HepG2 (cell line): ENCODE results near the gene HMGN4. TPM values are rescaled to one million over a fixed set of nuclear protein-coding genes. Genes with fewer than 3 reads are reported as not detected.

ENCODE experiments used
- IKZF5 ChIP-seq: IDR thresholded peaks from 2 replicates; pipeline ENCODE4 v1.6.1; 2018; ENCODE audit warnings: missing genetic modification reagents, mild to moderate bottlenecking, missing compliant biosample characterization
- KDM3A ChIP-seq: IDR thresholded peaks from 2 replicates; pipeline ENCODE4 v1.6.1; 2018; ENCODE audit warnings: low read depth, missing compliant biosample characterization
- MAFF ChIP-seq: IDR thresholded peaks from 2 replicates; pipeline ENCODE4 v1.6.1; 2011; ENCODE audit warnings: low read depth, low read length, improper control_type of control experiment
- REXO4 ChIP-seq: sonication (generic); formaldehyde crosslinking; IDR thresholded peaks from 2 replicates; pipeline ENCODE4 v1.8.0; 2022; ENCODE audit warnings: missing genetic modification reagents, mild to moderate bottlenecking, borderline replicate concordance
- RFX1 ChIP-seq: fragments of 450-650 bp; IDR thresholded peaks from 2 replicates; pipeline ENCODE4 v1.6.1; 2017
- WIZ ChIP-seq: sonication (generic); formaldehyde crosslinking; IDR thresholded peaks from 2 replicates; pipeline ENCODE4 v1.5.1; 2020; ENCODE audit warnings: mild to moderate bottlenecking, missing genetic modification reagents
- ZKSCAN1 ChIP-seq: fragments of 150-350 bp; IDR thresholded peaks from 2 replicates; pipeline ENCODE4 v1.6.1; 2014; ENCODE audit warnings: low read length
- ZNF512 ChIP-seq: sonication (generic); formaldehyde crosslinking; IDR thresholded peaks from 2 replicates; pipeline ENCODE4 v1.4.0; 2020; ENCODE audit warnings: mild to moderate bottlenecking, missing genetic modification reagents
- polyA plus RNA-seq, 8 experiments: library from polyadenylated mRNA; depleted of rRNA in 3 of 8; stranded (reverse) in 7 of 8; unstranded in 1 of 8; fragments of >200 nt; fragmentation: Illumina TruSeq in 4 of 8; extraction: Trizol in 4 of 8; gene quantifications; 2 replicates each; pipeline versions ENCODE4 v1.2.1 to v1.2.3, GENCODE V29; 2011 to 2016; ENCODE audit warnings: low read depth in 4 of 8, missing spikeins in 1 of 8, mixed read lengths in 1 of 8; ENCODE audit not compliant: insufficient read depth in 1 of 8
- total RNA-seq, 5 experiments: library from RNA; depleted of rRNA; stranded (reverse); fragments of >200 nt; fragmentation: Illumina TruSeq; extraction: Trizol; gene quantifications; 2 replicates each; pipeline ENCODE4 v1.2.3, GENCODE V29; 2016; ENCODE audit warnings: low read depth in 1 of 5
- TF ChIP-seq, protein P1 (sequence below): sonication (generic); formaldehyde crosslinking; IDR thresholded peaks from 2 replicates; pipeline ENCODE4 v1.4.0; 2020; ENCODE audit warnings: missing genetic modification reagents, mild to moderate bottlenecking, borderline replicate concordance
- TF ChIP-seq, protein P2 (sequence below): IDR thresholded peaks from 2 replicates; pipeline ENCODE4 v1.6.1; 2016

HMGN4 gene
- total and polyA plus RNA-seq, 2 of the 13 experiments (the other 11 are each of a cell fraction or from before 2014, with no cell fraction given) = 39.9 to 52.1 TPM

DNA sequence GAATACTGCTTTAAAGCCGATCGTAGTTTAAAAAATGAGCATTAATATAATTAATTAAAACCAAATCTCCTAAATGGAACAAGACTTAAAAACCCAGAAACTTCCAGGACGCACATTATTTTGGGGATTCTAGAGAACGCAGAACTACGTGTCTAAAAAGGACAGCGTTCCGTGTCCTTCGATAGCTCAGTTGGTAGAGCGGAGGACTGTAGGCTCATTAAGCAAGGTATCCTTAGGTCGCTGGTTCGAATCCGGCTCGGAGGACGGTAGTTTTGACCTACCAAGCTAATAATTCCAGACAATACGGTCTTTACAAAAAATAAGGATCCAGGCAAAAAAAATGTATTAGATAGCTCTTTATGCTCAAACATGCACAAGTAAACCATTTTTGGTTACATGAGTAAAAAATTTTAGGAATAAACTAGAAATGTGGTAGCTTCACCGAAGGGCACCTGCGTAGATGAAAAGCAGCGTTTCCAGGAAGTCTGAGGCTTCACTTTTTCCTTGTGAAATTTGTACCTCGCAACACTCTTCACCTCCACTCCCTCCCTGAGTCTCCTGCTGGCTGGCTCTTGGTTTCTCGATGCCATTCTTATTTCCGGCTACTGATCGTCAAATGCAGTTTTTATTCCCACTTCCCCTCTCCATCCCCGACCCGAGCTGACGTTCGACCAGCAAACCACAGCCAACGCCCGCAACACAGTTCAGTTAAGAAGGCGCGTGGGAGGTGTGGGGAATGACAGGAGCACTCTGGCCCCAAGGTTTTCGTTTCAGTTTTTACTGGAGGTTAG is 39.0 kb downstream of the HMGN4 start (continued):
- TF ChIP-seq, protein P1, sequence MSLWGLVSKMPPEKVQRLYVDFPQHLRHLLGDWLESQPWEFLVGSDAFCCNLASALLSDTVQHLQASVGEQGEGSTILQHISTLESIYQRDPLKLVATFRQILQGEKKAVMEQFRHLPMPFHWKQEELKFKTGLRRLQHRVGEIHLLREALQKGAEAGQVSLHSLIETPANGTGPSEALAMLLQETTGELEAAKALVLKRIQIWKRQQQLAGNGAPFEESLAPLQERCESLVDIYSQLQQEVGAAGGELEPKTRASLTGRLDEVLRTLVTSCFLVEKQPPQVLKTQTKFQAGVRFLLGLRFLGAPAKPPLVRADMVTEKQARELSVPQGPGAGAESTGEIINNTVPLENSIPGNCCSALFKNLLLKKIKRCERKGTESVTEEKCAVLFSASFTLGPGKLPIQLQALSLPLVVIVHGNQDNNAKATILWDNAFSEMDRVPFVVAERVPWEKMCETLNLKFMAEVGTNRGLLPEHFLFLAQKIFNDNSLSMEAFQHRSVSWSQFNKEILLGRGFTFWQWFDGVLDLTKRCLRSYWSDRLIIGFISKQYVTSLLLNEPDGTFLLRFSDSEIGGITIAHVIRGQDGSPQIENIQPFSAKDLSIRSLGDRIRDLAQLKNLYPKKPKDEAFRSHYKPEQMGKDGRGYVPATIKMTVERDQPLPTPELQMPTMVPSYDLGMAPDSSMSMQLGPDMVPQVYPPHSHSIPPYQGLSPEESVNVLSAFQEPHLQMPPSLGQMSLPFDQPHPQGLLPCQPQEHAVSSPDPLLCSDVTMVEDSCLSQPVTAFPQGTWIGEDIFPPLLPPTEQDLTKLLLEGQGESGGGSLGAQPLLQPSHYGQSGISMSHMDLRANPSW (CRISPR knock-in tag) = no peak
- TF ChIP-seq MAFF (no peak), RFX1 (no peak), ZKSCAN1 (no peak), IKZF5 (peak; percentile 52; the same call in 1 of the 2 replicates), WIZ (CRISPR knock-in tag) (no peak), ZNF512 (CRISPR knock-in tag) (no peak), REXO4 (no peak), KDM3A (no peak)
- TF ChIP-seq, protein P2, sequence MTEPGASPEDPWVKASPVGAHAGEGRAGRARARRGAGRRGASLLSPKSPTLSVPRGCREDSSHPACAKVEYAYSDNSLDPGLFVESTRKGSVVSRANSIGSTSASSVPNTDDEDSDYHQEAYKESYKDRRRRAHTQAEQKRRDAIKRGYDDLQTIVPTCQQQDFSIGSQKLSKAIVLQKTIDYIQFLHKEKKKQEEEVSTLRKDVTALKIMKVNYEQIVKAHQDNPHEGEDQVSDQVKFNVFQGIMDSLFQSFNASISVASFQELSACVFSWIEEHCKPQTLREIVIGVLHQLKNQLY (CRISPR knock-in tag) = no peak
